B cell (primary cell): Measurements from ENCODE around the gene RPL28. TPM values are rescaled to one million over a fixed set of nuclear protein-coding genes. Genes with fewer than 3 reads are reported as not detected.

ENCODE experiments used
- ATAC-seq: fragments of 200-7000 bp; cut with Tn5 transposase; one replicate; pipeline ENCODE4 v1.10.0; 2021; ENCODE audit warnings: low read depth, mild to moderate bottlenecking, moderate number of reproducible peaks, moderate library complexity
- CTCF ChIA-PET: fragments of 350-600 bp; sonication (Branson Sonifier 250); formaldehyde crosslinking; loops from one replicate; lab custom pipeline; 2021; ENCODE audit warnings: antibody characterized with exemption, inconsistent platforms; lab: Charles Lee
- POLR2A ChIA-PET: fragments of 350-600 bp; sonication (Branson Sonifier 250); formaldehyde crosslinking; loops from one replicate; lab custom pipeline; 2021; ENCODE audit warnings: antibody characterized with exemption; lab: Charles Lee
- DNase-seq: peaks from one replicate; pipeline ENCODE4 v3.0.0; 2013
- H2AFZ ChIP-seq: 2 replicates; pipeline ENCODE4 v1.6.1; 2012; ENCODE audit warnings: mild to moderate bottlenecking, low read depth, low read length; ENCODE audit not compliant: insufficient read depth, poor library complexity, severe bottlenecking
- H3K27ac ChIP-seq, 2 donors: 1 replicate in 1 of 2; 2 replicates in 1 of 2; pipeline ENCODE4 v1.5.1; 2012 to 2013; ENCODE audit warnings: low read length in 2 of 2, mild to moderate bottlenecking in 2 of 2, moderate library complexity in 1 of 2
- H3K27me3 ChIP-seq, 4 experiments: fragments of 200-600 bp in 1 of 4; sonication (generic) in 1 of 4; replicated peaks in 1 of 4; 1 replicate in 2 of 4; 2 replicates in 2 of 4; pipeline versions ENCODE4 v1.6.1 to v1.7.0; 2013 to 2016; ENCODE audit warnings: low read length in 3 of 4, mild to moderate bottlenecking in 2 of 4, mixed read lengths in 1 of 4, moderate library complexity in 1 of 4; ENCODE audit not compliant: insufficient read depth in 4 of 4, control insufficient read depth in 3 of 4; ENCODE audit errors: control extremely low read depth in 1 of 4
- H3K36me3 ChIP-seq, 2 experiments: replicated peaks in 1 of 2; 1 replicate in 1 of 2; 2 replicates in 1 of 2; pipeline versions ENCODE4 v1.6.1 to v1.7.1; 2013; ENCODE audit warnings: low read length in 1 of 2; ENCODE audit not compliant: insufficient read depth in 2 of 2, control insufficient read depth in 1 of 2; ENCODE audit errors: control extremely low read depth in 1 of 2, extremely low read depth in 1 of 2
- H3K4me1 ChIP-seq, 2 donors: fragments of 200-600 bp in 1 of 2; sonication (generic) in 1 of 2; 1 replicate in 1 of 2; 2 replicates in 1 of 2; pipeline versions ENCODE4 v1.5.1 to v1.6.1; 2013 to 2017; ENCODE audit warnings: low read length in 2 of 2; ENCODE audit not compliant: control insufficient read depth in 2 of 2, insufficient read depth in 2 of 2
- H3K4me2 ChIP-seq: replicated peaks from 2 replicates; pipeline ENCODE3; 2012; ENCODE audit warnings: mild to moderate bottlenecking, low read depth, low read length; ENCODE audit not compliant: poor library complexity, severe bottlenecking
- H3K4me3 ChIP-seq, 5 experiments: fragments of 200-600 bp in 1 of 5; sonication (generic) in 1 of 5; 1 replicate in 3 of 5; 2 replicates in 2 of 5; pipeline versions ENCODE4 v1.5.1 to v1.7.0; 2011 to 2016; ENCODE audit warnings: low read length in 4 of 5, mild to moderate bottlenecking in 4 of 5, low read depth in 2 of 5, control low read depth in 1 of 5, moderate library complexity in 1 of 5; ENCODE audit not compliant: insufficient read depth in 1 of 5; ENCODE audit errors: control extremely low read depth in 1 of 5, extremely low read depth in 1 of 5
- H3K79me2 ChIP-seq: fragments of 200-600 bp; sonication (generic); one replicate; pipeline ENCODE4 v1.6.0; 2016; ENCODE audit warnings: low read length; ENCODE audit not compliant: control insufficient read depth, insufficient read depth
- H3K9ac ChIP-seq: fragments of 200-600 bp; sonication (generic); 2 replicates; pipeline ENCODE4 v1.6.1; 2017; ENCODE audit warnings: mild to moderate bottlenecking, low read length, moderate library complexity
- H3K9me3 ChIP-seq, 3 donors: one replicate each; pipeline versions ENCODE4 v1.6.1 to v1.7.1; 2013; ENCODE audit warnings: low read length in 2 of 3; ENCODE audit not compliant: control insufficient read depth in 2 of 3, insufficient read depth in 1 of 3; ENCODE audit errors: control extremely low read depth in 1 of 3
- H4K20me1 ChIP-seq: 2 replicates; pipeline ENCODE4 v1.6.0; 2012; ENCODE audit warnings: mild to moderate bottlenecking, low read length; ENCODE audit not compliant: insufficient read depth, control insufficient read depth, poor library complexity, severe bottlenecking
- H3K27ac Mint-ChIP-seq: one replicate; pipeline ENCODE4 v1.8.0; 2021; ENCODE audit warnings: mixed read lengths
- H3K27me3 Mint-ChIP-seq: one replicate; pipeline ENCODE4 v1.8.0; 2021; ENCODE audit warnings: mixed read lengths
- H3K4me1 Mint-ChIP-seq: one replicate; pipeline ENCODE4 v1.8.0; 2021; ENCODE audit warnings: mixed read lengths
- H3K4me3 Mint-ChIP-seq: one replicate; pipeline ENCODE4 v1.8.0; 2021; ENCODE audit warnings: mixed read lengths
- H3K9me3 Mint-ChIP-seq: one replicate; pipeline ENCODE4 v1.8.0; 2022; ENCODE audit warnings: mixed read lengths; ENCODE audit not compliant: insufficient read depth
- EZH2 ChIP-seq: IDR thresholded peaks from 2 replicates; pipeline ENCODE4 v1.6.1; 2012; ENCODE audit warnings: borderline replicate concordance, low read depth, mild to moderate bottlenecking, moderate library complexity, low read length; ENCODE audit not compliant: insufficient read depth, poor library complexity, severe bottlenecking
- WGBS: methylation state at CpG from one replicate; pipeline ENCODE4 v1.1.5; 2013; ENCODE audit warnings: missing lambda C conversion rate; ENCODE audit not compliant: insufficient coverage; 5-methylcytosine and 5-hydroxymethylcytosine counted together
- intact Hi-C: fragments of 100-400 bp; cut with micrococcal nuclease; formaldehyde crosslinking; loops from one replicate; pipeline ENCODE4 v1.10.0; 2022
- polyA plus RNA-seq: library from polyadenylated mRNA; depleted of rRNA; stranded (reverse); fragments of >200 nt; gene quantifications from 2 replicates; pipeline ENCODE4 v1.2.3, GENCODE V29; 2012
- total RNA-seq, 2 donors: library from RNA; stranded (reverse); fragments of 120-200 nt in 1 of 2; gene quantifications; 1 replicate in 1 of 2; 2 replicates in 1 of 2; pipeline versions ENCODE4 v1.2.3 to v1.2.4, GENCODE V29; 2013 to 2022
- TF ChIP-seq, protein P1 (sequence below): fragments of 200-600 bp; IDR thresholded peaks from one replicate; pipeline ENCODE4 v1.8.0; 2022; ENCODE audit warnings: antibody characterized with exemption, mild to moderate bottlenecking

Gene RPL28
- total and polyA plus RNA-seq, 2 donors (not counting 1 experiment from before 2014, with no cell fraction given): 2,578 to 4,661 TPM

GRCh38 chr19:55426042-55426441 lies 40.3 kb downstream of the RPL28 start:
- H3K27ac ChIP-seq: no peak overlapping the region
- H3K79me2 ChIP-seq: no peaks in the 10 kb centered on the region
- no peak overlapping the region for H2AFZ ChIP-seq
- intact Hi-C loops: no loop called here
- DNase-seq: no peak
- H3K4me3 ChIP-seq: no peak overlapping the region
- no peak overlapping the region for H3K27ac Mint-ChIP-seq
- no peaks in the 10 kb centered on the region for H3K4me1 Mint-ChIP-seq
- ATAC-seq: no peak
- H3K9ac ChIP-seq: no peak overlapping the region
- peaks cover 0 to 39% (median 10%) of the 10 kb centered on the region in 4 experiments for H3K27me3 ChIP-seq
- peaks cover 0 to 8% (median 0%) of the 10 kb centered on the region in 3 donors for H3K9me3 ChIP-seq
- no peaks in the 10 kb centered on the region for H3K4me1 ChIP-seq
- H3K9me3 Mint-ChIP-seq: no peaks in the 10 kb centered on the region
- no peak overlapping the region for H3K4me3 Mint-ChIP-seq
- H3K4me2 ChIP-seq: no peak overlapping the region
- H3K27me3 Mint-ChIP-seq: peaks cover 46% of the 10 kb centered on the region
- 60% methylated on average over 1 of the region's 2 CpGs for WGBS
- TF ChIP-seq, protein P1, sequence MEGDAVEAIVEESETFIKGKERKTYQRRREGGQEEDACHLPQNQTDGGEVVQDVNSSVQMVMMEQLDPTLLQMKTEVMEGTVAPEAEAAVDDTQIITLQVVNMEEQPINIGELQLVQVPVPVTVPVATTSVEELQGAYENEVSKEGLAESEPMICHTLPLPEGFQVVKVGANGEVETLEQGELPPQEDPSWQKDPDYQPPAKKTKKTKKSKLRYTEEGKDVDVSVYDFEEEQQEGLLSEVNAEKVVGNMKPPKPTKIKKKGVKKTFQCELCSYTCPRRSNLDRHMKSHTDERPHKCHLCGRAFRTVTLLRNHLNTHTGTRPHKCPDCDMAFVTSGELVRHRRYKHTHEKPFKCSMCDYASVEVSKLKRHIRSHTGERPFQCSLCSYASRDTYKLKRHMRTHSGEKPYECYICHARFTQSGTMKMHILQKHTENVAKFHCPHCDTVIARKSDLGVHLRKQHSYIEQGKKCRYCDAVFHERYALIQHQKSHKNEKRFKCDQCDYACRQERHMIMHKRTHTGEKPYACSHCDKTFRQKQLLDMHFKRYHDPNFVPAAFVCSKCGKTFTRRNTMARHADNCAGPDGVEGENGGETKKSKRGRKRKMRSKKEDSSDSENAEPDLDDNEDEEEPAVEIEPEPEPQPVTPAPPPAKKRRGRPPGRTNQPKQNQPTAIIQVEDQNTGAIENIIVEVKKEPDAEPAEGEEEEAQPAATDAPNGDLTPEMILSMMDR: no peak
- TF ChIP-seq EZH2: no peak
- ChIA-PET CTCF (interaction anchor here (2.2 kb wide), 1 partner anchor 285 kb away, joined by 6 read pairs; no protein-coding TSS in a partner anchor), POLR2A (no interaction called here)
- no peaks in the 10 kb centered on the region for H3K36me3 ChIP-seq
- no peaks in the 10 kb centered on the region for H4K20me1 ChIP-seq

DNA sequence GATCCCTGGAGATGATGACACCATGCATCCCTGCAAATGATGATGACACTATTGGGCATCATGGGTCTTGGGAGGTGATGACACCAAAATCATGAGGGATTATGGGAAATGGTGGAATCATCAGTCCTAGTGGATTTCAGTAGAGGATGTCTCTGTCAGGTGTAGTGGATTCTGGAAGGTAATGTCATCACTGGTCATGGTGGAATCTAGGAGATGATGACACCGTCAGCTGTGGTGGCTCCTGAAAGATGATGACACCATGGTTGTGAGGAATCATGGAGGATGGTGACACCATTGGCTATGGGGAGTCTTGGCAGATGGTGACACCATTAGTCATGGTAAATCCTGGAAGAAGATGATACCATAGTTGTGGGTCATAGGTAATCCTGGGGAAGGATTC lies 45.5 kb downstream of the RPL28 start:
- no peak overlapping the region for H3K27ac ChIP-seq
- Mint-ChIP-seq H3K27me3 (peaks cover 44% of the 10 kb centered on the region), H3K4me1 (no peaks in the 10 kb centered on the region), H3K9me3 (no peaks in the 10 kb centered on the region), H3K27ac (no peak overlapping the region), H3K4me3 (no peak overlapping the region)
- no peak for DNase-seq
- no peak overlapping the region for H3K4me2 ChIP-seq
- no peaks in the 10 kb centered on the region for H3K4me1 ChIP-seq
- H3K9me3 ChIP-seq: peaks cover 0 to 12% (median 0%) of the 10 kb centered on the region in 3 donors
- H3K9ac ChIP-seq: no peak overlapping the region
- no peaks in the 10 kb centered on the region for H4K20me1 ChIP-seq
- 100% methylated on average over 1 of the region's 1 CpG for WGBS
- H3K36me3 ChIP-seq: no peaks in the 10 kb centered on the region
- CTCF ChIA-PET: no interaction called here
- no peak overlapping the region for H2AFZ ChIP-seq
- POLR2A ChIA-PET: interaction anchor here (0.6 kb wide), 1 partner anchor 402 kb away, joined by 3 read pairs; no protein-coding TSS in a partner anchor
- no peak for ATAC-seq
- no peaks in the 10 kb centered on the region for H3K79me2 ChIP-seq
- peaks cover 0 to 63% (median 23%) of the 10 kb centered on the region in 4 experiments for H3K27me3 ChIP-seq
- H3K4me3 ChIP-seq: no peak overlapping the region
- intact Hi-C loops: no loop called here
- TF ChIP-seq EZH2: no peak
- TF ChIP-seq, protein P1: no peak
